HFF-Myc (cell line): ENCODE data around the gene SSC4D.
"Not testable (repeated sequence)": the region's sequence is repeated elsewhere in the genome, so short reads cannot be mapped to it uniquely, and the experiment has no call there.

Experiments used
- DNase-seq: peaks from one replicate; pipeline ENCODE4 v3.0.0-alpha.2; 2011; ENCODE audit warnings: low read depth; ENCODE audit errors: extremely low read depth
- H3K4me3 ChIP-seq: replicated peaks from 2 replicates; pipeline ENCODE4 v1.5.1; 2011; ENCODE audit warnings: low read depth, mild to moderate bottlenecking, control low read depth, low read length
- CTCF ChIP-seq: IDR thresholded peaks from 2 replicates; pipeline ENCODE4 v1.5.1; 2012; ENCODE audit warnings: mild to moderate bottlenecking, low read depth, low read length, control low read depth; ENCODE audit errors: missing control alignments

The SSC4D gene

GRCh38 chr7:76424413-76425111, 15.1 kb upstream of the SSC4D start, which contains the start of gene ZP3:
ZP3 (plus strand) TSS chr7:76424950; CDS start chr7:76424965, 15 bp downstream.
- TF ChIP-seq CTCF: no peak
- no peak within 1 kb of the TSS for H3K4me3 ChIP-seq
- DNase-seq: no peak

- DNase-seq: no peak
- TF ChIP-seq CTCF: no peak
- H3K4me3 ChIP-seq: no peak overlapping the region
Measured at GRCh38 chr7:76423666-76424412, 14.3 kb upstream of the SSC4D start.

- H3K4me3 ChIP-seq: not testable (repeated sequence)
- peak; percentile 93 for DNase-seq
Measured at GRCh38 chr7:76421097-76421496, 11.6 kb upstream of the SSC4D start.

GRCh38 chr7:76417654-76418310, 8.3 kb upstream of the SSC4D start:
- not testable (repeated sequence) for H3K4me3 ChIP-seq, DNase-seq

- DNase-seq: no peak
- H3K4me3 ChIP-seq: no peak overlapping the region
- no peak for TF ChIP-seq CTCF
Measured at GRCh38 chr7:76412249-76412648, 2.8 kb upstream of the SSC4D start.

GRCh38 chr7:76411626-76412025, 2.1 kb upstream of the SSC4D start:
- DNase-seq: no peak
- TF ChIP-seq CTCF: no peak
- no peak overlapping the region for H3K4me3 ChIP-seq

GRCh38 chr7:76408121-76408560, 1.4 kb downstream of the SSC4D start:
- H3K4me3 ChIP-seq: no peak overlapping the region
- TF ChIP-seq CTCF: no peak
- no peak for DNase-seq
